Activated CD8-positive, alpha-beta memory T cell treated with anti-CD3 and anti-CD28 coated beads, Interleukin-2, amount 50 U/mL, for 48 hours (primary cell): ENCODE data around the gene VPS8.
"Not testable (repeated sequence)": the region's sequence is repeated elsewhere in the genome, so short reads cannot be mapped to it uniquely, and the experiment has no call there.

Experiments
- DNase-seq: peaks from one replicate; pipeline ENCODE4 v3.0.0-alpha.2; 2020

The VPS8 gene

DNA sequence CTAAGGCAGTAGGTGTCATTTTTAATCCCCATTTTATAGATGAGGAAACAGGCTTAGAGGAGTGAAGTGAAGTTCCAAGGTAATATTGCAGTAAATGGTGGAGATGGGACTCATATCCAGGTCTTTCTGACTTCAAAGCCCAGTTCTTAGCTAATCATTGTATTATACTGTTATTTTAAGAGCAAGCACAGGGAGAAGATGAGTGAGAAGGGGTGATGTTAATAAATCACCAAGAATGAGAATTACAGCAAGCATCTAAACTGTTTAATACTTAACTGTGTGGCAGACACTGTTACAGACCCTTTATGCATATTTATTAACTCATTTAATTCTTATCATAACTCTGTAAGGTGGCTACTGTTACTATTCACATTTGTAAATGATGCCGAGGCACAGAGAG is 61.2 kb downstream of the VPS8 start:
- DNase-seq, result no peak

DNA sequence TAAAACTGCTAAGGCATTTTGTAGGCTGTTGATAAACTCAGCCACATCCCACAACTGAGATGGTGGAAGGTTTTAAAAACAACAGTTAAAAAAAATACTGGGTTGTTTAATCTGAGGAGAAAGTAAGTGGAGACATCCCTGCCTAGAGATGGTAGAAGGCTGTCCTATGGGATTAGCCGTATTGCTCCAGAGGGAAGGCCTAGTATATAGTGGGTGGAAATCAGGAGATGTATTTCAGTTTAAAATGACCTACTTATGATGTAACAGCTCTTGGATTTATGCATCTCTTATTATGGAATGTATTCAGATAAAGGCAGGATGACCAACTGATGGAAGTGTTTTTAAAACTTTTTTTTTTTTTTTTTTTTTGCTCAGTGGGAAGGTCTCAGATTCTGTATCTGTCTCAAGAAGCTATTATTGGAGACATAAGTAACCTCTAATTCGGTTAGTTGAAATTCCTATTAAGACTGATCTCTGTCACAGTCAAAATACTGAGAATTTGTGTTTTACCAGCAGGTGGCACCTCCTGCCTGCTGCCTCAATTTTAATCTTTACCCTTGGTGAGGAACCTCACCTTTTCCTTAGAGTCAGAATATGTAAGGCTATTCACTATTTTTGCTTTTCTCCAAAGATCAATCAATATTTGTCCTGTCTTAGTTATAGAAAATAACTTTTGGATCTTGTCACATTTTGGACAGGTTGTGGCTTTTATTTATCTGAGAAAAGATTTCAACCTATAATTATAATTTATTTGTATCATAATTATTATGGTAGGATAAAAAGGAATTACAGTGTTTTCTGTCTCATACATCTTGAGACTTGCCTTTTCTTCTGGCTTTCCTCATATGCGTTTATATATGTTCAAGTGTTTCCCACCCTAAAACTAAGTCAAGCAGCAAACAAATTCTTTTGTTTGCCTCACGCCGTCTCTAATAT is 63.0 kb downstream of the VPS8 start:
- DNase-seq, result no peak

DNA sequence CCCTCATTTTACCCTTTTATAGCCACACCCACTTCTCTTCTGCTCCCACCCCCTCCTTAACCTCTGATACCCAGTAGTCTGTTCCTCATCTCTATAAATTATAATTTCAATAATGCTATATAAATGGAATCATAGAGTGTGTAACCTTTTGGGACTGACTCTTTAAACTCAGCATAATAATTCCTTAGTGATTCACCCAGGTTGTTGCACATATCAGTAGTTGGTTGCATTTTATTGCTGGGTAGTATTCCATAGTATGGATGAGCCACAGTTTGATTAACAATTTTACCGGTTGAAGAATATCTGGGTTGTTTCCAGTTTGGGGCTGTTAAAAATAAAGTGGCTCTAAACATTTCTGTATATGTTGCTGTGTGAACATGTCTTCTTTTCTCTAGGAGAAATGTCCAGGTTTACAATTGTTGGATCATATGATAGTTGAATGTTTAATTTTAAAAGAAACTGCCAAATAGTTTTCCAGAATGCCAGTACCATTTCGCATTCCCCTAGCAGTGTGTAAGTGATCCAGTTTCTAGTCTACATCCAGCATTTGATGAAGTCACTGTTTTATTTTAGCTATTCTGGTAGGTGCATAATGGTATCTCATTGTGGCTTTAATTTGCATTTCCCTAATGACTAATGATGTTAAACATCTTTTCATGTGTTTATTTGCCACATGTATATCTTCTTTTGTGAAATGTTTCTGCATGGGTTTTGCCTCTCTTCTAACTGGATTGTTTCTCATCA is 68.5 kb downstream of the VPS8 start:
- DNase-seq, result no peak

DNA sequence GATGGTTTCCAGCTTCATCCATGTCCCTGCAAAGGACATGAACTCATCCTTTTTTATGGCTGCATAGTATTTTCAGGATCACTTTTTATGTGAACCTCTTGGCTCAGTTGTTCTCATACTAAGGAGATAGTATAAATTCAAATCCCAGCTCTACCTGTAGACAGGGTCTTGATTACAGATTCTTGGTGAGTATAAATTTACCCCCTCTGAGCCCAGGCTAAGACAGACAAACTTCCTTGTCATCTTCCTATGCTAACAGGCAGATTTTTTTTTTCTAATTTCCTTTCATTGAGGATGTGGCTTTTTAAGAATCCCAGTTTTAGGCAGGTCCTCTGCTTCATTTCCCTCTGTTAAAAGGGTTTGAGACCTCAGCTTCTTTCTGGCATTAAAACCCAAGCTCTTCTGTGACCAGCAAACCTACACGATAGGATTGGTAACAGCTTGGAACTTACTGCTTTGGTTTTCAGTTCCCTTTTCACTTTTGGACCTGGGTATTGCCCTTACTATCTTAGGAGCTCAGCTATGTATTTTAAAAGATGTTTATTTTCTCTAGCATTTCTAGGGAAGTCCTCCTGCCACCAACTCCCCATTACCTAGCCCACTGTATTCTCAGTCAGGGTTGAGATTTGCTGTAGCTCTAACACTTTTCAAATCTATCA is 72.5 kb downstream of the VPS8 start:
- DNase-seq, result no peak

DNA sequence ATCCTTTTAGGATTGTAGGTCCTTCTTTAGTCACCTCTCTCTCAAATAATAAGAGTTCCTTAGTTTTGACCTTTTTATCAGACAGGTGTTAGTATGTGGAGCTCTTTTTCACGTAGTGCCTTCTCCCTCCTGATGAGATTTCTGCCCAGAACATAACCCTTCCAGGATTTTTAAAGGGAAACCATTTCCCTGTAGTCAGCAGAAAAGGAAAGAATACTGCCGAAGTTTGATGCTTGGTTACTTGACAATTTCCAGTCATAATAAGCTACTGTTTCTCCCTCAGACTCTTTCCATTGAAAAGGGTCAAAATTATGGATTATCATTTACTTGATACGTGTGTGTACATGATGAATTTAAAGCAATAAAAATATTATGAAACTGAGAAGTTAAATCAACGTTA is 73.1 kb downstream of the VPS8 start:
- DNase-seq, result no peak

DNA sequence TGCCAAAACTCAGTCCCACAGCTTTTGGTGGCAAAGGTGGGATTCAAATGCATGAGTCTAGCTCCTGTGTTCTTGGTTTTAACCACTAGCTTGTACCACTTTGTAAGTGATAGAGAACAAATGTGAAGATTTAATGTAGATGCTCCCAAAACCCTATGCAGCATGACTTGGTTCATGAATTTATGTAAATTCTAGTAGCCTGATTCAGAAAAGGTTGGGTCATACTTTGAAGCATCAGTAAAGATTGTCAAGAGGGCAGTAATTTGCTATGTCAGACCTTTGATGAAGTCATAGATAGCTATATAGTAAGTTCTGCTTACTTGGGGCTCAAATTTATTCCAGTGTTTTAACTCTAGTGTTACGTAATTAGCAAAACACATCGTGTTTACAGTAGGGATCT is 75.6 kb downstream of the VPS8 start:
- no peak for DNase-seq

DNA sequence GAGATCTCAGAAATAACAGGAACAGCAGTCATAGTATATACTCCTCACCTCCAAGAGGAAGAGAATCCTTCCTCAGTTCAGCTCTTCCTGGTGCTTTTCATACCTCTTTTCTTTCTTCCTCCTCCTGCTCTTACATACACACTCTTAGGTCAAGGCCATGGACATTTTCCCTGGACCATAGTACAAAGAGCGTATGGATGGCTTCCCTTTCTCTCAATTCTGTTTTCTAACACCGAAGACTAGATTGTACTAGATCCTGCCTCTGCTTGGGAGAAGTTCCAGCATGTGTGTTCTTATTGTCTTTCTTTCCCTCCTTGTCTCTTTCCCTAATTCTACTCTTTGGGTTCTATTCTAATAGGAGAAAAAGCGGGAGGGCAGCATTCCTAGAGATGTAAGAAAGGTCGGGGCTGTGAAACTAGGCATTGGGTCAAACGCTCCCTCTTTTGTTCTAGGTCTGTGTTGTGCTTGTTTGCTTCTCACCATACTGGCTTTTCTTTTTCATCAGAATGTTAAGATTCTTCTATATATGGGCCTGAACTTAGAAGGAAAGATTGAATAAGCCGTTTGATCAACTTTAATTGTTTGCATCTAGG is 77.4 kb downstream of the VPS8 start:
- no peak for DNase-seq

DNA sequence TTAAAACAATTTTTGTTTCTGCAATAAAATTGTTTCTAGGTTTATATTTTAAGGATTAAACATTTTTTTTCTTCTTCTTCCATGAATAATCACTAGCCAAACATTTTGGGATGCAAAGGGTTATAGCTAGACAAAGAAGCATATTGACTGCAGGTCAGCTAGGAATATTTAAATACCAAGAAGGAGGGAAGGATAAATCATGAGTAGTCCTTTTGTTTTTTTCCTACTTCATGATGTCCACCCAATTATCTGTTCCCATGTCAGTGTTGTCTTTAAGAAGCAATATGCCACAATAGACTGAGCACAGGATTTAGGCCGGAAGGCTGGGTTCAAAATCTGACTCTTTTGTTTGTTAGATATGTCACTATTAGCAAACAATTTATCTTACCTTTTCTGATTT is 82.1 kb downstream of the VPS8 start:
- no peak for DNase-seq

DNA sequence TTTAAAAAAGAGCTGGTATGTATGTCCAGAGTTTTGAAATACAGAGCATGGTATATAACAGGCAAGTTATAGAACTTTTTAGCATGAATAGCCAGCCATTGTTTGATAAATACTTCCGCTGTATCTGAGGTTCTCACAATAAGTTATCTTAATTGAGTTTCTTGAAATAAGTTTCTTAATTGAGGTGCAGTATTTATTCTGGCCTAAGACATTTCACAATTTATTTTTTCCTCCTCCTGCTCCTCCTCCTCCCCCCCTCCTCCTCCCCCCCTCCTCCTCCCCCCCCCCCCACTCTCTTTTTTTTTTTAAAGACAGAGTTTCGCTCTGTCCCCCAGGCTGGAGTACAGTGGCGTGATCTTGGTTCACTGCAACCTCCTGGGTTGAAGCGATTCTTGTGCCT is 83.4 kb downstream of the VPS8 start:
- no peak for DNase-seq

DNA sequence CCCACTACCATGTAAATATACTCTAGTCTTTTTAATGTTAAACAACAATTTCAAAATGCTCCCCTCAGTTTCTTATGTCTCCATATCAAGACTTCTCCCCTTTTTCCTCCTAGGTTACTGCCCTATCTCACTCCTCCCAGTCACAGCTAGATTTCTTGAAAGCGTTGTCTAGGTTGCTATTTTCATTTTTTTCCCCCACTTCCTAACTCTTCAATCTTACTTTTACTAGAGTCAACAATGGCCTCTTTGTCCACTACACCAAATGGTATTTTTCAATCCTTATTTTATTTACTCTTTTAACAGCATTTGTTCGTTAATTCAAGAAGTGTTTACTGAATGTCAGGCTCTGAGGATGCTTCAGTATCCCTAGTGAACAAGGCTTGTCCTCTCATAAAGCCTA is 84.4 kb downstream of the VPS8 start:
- no peak for DNase-seq

DNA sequence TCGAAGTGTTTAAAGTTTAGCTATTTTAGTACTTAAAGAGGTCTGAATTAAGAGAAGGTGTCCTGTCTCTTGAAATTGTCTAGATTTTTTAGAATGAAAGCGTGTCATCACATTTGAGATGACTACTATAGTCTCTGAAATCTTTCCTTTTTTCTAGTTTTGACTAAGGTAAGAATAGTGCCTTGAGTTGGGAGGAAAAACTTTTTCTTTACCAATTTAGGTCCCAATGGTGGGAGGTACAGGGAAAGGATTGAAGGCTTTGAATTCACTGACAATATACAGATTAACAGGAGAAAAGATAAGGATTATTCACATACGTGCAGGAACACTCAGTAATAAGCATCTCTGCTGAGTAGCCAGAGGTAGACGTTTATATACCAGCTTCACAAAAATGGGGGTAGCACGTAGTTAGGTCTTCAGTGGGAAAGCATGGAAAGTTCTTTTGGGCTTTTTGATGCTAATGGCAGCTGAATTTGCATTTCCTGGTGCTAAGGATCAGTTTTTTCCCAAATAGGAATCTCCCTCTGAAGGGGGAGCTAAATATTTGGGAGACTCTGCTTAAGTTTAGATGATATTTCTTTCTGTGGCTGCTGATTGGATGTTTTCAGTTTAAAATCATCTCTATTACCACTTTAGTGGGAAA is 88.1 kb downstream of the VPS8 start:
- no peak for DNase-seq

DNA sequence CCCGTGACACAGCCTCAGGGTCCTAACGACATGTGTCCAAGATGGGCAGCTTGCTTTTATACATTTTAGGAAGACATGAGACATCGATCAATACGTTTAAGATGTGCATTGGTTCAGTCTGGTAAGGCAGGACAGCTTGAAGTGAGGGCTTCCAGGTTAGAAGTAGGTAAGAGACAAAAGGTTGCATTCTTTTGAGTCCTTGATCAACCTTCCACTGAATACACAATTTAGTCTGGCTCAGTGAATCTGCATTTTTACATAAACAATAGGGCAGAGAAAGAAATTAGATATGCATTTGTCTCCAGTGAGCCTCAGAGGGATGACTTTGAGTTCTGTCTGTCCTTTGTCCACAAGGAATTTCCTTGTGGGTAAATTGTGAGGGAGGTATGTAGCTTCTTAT is 95.1 kb downstream of the VPS8 start:
- not testable (repeated sequence) for DNase-seq

DNA sequence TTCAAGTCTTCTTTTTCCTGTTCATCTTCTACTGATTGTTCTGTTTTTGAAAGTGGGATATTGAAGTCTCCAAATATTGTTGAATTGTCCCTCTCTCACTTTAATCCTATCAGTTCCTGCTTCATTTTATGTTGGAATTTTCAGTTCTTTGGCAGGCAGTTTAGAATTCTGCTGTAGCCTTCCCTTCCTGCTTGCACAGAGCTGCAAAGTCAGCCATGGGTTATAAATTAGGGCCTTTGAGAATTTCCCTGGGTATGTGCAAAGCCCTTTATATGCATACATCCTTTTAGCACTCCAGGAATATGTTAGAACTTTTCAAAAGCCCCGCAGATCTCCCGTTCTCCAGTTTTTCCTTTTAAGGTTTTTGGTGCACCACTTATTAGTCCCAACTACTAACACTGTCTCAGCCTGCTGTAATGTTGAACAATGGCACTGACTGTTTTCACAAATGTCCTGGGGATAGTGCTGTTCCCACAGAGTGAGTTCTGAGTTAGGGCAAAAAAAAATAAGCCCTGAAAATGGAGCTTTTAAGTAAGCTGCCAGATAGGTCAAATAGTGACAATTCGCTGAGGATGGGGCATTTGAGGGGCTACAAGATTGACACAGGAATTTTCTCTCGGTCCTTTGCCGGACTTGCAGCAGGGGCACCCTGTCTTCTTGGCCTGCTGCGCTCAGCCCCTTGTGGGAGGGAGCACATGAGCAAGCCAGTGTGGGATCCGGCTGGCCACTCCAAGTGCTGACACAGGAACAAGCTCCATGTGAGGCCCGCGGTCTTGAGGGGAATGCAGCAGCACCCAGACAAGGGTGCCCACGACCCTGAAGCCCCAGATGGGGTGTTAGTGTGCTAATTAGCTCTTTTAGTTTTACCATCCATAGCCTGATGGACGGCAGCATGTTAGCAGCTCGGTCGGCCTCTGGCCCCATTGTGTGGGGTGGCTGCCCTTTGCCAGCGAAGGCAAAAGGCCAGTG is 96.0 kb downstream of the VPS8 start:
- no peak for DNase-seq

DNA sequence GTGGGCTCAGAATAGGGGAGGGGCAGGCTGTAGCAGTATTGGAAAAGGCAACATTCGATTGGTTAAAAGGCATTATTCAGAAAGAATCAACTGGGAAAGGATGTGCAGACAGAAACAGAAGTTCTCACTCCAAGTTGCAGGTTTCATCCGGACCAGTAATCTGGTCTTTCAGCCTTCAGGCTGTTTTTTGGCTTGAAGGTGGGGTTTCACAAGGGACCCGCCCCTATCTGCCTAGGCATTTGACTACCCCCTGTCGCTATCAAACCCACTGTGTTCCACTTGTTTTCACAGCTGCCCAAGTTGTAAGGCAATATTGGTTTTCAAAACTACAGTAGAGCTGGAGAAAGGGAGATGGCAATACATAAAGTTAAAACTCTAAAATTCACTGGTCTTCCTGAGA is 96.9 kb downstream of the VPS8 start:
- DNase-seq, result no peak

DNA sequence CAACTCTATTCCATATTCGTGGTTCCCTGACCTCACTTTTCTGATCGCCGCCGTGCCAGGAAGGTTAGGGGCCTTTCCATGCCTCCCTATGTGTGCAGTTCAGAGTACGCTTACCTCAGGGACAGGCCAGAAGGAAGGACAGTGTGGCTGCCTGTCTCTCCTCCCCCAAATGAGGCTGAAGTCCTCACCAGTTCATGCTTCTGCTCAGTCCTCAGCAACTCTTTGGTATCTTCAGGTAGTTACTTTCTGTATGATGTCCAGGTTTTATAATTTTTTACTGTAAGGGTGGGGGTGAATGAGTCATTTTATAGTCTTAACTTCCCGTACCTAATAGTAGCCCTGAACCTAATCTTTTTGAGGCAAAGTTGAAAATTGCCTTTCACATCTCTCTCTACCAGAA is 98.7 kb downstream of the VPS8 start:
- no peak for DNase-seq

DNA sequence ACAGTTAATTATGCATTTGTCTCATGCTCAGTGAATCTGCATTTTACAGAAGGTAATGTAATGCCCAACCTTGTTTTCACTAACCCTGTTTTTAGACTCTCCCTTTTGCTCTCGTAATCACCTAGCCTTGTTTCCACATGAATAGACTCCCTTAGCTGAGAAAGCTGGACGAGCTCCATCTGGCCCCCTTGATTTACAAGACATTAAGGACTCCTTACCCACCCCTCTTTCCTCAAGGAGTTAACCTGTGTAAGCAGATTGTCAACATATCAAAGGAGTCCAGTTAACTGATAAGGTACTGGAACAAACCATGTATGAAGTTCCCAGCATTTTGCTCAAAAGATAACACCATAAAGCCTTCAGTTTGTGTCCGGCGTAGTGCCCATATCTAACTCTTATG is 99.6 kb downstream of the VPS8 start:
- no peak for DNase-seq

DNA sequence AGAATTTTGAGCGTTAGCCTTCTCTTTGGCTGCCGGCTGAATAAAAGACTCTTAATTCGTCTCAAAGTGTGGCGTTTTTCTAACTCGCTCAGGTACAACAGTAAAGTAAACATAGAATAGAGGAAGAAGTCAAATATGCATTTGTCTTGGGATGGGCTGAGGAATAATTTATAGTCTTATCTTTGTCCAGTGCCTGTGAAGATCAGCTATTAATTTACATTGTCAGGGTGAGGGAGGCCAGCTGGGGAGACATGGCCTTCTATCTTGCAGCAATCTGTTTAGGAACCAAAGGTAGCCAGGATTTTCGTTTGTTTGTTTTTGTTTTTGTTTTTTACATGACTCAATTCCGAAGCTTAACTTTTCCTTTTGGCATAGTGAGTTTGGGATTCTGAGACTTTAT is 100.2 kb downstream of the VPS8 start:
- no peak for DNase-seq

DNA sequence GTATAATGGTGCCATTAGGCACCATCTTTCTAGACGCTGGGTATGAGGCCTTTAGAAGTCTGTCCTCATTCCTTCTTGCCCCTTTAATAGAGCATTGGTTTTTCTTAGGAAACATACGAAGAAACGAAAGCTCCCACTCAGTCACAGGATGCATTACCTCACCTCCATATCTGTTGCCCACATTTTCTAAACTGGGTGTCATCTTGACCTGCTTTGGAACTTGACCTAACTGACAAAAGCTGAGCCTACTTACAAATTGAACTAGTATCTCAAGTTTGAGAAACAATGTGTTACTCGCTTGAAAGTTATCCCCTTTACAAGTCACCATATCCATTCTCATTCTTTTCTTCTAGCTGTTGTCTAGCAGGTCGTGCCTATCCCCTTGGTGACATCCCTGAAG is 102.7 kb downstream of the VPS8 start:
- DNase-seq, result no peak

DNA sequence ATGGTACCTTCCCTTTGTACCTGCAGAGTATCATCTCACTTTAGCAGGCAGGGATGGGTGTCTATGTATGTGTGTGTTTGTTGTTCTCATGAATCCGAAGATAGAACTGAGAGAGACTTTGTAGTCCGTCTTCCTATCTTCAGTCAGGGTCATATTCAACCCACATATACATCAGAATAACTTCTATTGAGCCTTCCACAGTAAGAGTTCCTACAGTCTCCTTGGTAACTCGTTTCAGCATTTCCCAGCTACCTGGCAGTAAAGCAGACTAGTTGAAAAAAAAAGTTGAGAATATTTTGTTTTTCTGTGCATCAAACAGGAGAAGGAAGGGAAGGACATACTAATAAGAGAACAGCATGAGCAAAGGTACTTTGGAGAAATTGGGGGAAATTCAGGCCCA is 106.8 kb downstream of the VPS8 start:
- no peak for DNase-seq

DNA sequence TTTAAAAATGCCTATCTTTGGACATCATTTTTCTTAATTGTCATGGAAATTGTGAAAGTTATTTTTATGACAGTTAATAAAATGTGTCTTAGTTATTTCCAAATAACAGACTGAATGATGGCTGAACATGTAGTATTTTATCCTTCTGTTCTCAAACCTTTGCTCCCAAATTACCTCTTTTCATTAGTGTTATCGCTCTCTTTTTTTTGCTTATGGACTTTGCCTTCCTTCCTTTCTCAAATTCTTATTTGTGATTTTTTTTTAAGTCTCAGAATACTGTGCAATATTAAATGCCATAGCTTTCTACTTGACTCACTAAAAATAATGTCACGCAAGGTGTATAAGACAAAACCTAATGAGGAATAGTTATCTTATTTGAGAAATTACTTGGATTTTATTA is 107.7 kb downstream of the VPS8 start:
- DNase-seq, result no peak

DNA sequence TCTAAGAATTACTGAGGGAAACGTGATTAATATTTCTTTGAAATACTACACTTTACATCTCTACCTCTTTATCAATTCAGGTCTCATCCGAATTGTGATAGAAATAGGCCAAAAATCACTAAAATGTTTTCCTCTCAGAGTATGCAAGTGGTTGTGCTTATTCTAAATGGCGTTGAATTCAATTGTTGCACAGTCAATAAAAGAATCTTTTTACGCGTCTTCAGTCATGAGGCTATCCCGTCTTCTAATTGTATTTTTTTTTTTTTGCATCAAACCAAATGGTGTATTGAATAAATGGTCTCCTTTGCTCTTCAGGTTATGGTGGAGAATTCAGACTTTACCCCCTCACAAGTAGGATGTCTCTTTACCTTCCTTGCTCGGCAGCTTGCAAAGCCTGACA is 112.6 kb downstream of the VPS8 start:
- no peak for DNase-seq
